Stimulated activated memory B cell treated with anti-CD40 and anti-IgM and Interleukin-4, amounts not matched to agents 10 μg/mL and 1 μg/mL and 100 μg/mL, for 72 hours (primary cell): ENCODE measurements around the gene OR51D1.

Experiments
- ATAC-seq: fragments of 150-1000 bp; cut with Tn5 transposase; 2 replicates; pipeline ENCODE4 v1.10.0; 2021
- H3K27ac Mint-ChIP-seq: one replicate; pipeline ENCODE4 v1.8.0; 2022; ENCODE audit warnings: mild to moderate bottlenecking, mixed read lengths
- H3K27me3 Mint-ChIP-seq: one replicate; pipeline ENCODE4 v1.8.0; 2022; ENCODE audit warnings: mixed read lengths
- H3K36me3 Mint-ChIP-seq: one replicate; pipeline ENCODE4 v1.8.0; 2022; ENCODE audit warnings: mixed read lengths
- H3K4me1 Mint-ChIP-seq: one replicate; pipeline ENCODE4 v1.8.0; 2022; ENCODE audit warnings: mixed read lengths
- H3K4me3 Mint-ChIP-seq: one replicate; pipeline ENCODE4 v1.8.0; 2022; ENCODE audit warnings: mild to moderate bottlenecking, moderate library complexity, mixed read lengths
- H3K9me3 Mint-ChIP-seq: one replicate; pipeline ENCODE4 v1.8.0; 2022; ENCODE audit warnings: mixed read lengths

OR51D1 gene

DNA sequence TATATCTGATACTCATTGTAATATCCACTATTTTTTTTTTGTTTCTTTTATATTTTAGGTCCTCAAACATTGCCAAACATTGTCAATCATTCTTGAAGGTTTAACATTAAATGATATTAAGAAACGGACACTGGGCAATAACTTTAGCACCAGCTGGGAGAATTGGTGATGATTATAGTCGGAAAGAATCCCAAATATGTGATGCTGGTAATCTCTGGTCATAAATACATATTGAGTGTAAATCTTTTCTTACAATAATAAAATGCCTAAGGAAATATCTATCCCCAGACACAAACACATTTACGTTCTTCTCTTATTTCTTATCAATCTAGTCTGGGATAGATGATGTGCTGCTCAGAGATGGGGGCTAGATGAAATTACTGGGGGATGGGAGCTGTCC, 35.2 kb downstream of the OR51D1 start:
- Mint-ChIP-seq H3K9me3 (no peaks in the 10 kb centered on the region), H3K4me3 (no peak overlapping the region), H3K4me1 (no peaks in the 10 kb centered on the region), H3K36me3 (no peaks in the 10 kb centered on the region), H3K27ac (no peak overlapping the region), H3K27me3 (peaks cover 31% of the 10 kb centered on the region)
- no peak for ATAC-seq

DNA sequence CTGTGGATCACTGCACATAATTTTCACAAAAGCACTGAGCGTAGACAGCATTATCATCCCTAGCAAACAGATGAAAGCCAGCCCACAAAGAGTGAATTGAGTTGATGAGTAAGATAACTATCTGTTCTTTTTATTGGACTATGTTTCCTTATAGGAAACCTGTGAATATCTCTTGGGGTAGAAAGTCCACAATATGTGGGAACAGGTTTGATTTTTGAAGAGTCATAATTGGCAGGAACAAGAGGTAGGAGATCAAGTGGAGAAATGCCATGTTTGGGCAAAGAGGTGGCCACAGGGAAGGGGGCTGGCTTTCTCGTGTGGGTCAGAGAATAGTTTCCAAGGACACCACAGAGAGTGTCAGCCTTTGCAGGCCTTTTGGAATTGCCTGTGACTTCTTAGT, 36.5 kb downstream of the OR51D1 start:
- Mint-ChIP-seq H3K27ac (no peak overlapping the region), H3K36me3 (no peaks in the 10 kb centered on the region), H3K9me3 (no peaks in the 10 kb centered on the region), H3K27me3 (peaks cover 31% of the 10 kb centered on the region), H3K4me3 (no peak overlapping the region), H3K4me1 (no peaks in the 10 kb centered on the region)
- ATAC-seq: no peak

DNA sequence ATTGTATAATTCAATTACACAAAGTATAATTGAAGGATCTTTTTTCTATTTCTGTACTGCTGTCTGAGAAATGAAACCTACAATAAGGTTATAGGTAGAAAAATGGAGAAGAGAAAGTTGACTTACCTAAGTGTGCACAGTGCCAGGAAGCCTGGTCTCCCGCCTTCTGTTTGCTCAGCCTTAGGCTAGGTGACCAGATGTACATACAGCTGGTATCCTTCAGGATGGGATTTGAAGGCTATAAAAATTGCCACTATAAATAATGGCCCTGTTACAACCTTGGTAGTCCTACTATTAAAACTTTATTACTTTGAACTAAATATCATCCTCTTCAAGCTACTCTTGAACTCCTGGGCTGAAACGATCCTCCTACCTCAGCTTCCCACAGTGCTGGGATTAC, 40.7 kb downstream of the OR51D1 start:
- Mint-ChIP-seq H3K4me3 (no peak overlapping the region), H3K4me1 (no peaks in the 10 kb centered on the region), H3K27me3 (peaks cover 22% of the 10 kb centered on the region), H3K9me3 (no peaks in the 10 kb centered on the region), H3K27ac (no peak overlapping the region), H3K36me3 (no peaks in the 10 kb centered on the region)
- ATAC-seq: no peak

DNA sequence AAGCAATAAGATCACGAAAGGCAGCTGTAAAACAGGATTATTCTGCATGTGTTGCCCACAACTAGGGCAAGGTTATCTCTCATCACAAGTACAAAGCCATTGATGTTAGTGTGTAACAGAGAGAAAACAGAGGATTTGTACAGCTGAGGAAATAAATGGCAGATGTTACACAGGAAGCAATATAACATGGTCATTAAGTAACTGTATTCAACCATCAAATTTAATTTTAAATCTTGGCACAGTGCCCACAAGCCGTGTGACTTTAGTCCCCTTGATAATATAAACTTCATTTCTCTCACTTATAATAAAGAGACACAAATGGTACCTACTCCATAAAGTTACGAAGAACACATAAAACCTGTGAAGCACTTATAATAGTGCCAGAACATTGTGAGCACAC, 43.1 kb downstream of the OR51D1 start:
- Mint-ChIP-seq H3K27me3 (peaks cover 9% of the 10 kb centered on the region), H3K4me1 (no peaks in the 10 kb centered on the region), H3K27ac (no peak overlapping the region), H3K4me3 (no peak overlapping the region), H3K36me3 (no peaks in the 10 kb centered on the region), H3K9me3 (no peaks in the 10 kb centered on the region)
- ATAC-seq: no peak

DNA sequence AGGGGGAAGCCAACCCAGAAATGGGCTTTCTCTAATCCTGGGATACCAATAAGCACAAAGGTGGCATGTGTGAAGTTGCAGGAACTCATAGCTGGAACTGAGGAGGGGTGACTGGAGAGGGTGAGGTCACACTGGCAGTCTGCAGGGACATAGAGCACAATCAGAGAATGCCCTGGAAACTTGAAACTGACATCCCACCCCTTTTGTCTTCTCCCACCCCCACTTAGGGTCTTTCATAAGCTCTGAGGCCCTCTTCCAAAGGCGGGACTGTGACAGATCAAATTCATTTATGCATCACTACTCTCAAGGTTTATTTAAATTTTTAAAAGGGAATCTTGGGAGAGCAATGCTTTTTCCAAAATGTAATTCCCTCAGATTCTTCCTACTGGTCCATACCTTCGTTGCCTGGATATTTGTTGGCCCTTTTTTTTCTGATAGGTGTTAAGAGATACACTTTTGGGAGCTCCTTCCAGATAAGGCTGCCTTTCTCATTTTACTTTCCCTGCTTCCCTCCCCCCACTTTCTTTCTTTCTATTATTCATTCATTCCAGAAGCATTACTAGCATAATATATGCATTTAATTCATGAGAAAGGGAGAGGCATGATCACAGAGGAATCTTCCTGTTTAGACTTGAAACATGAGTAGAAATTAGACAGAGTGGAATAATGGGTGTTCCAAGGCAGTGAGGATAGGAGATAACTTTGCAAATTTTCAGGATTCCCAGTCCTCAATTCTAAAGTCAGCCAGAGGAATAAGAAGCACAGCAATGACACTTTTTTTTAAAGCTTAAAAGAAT, 45.5 kb downstream of the OR51D1 start:
- H3K4me1 Mint-ChIP-seq: no peaks in the 10 kb centered on the region
- no peaks in the 10 kb centered on the region for H3K27me3 Mint-ChIP-seq
- H3K27ac Mint-ChIP-seq: no peak overlapping the region
- no peak for ATAC-seq
- no peak overlapping the region for H3K4me3 Mint-ChIP-seq
- no peaks in the 10 kb centered on the region for H3K9me3 Mint-ChIP-seq
- H3K36me3 Mint-ChIP-seq: no peaks in the 10 kb centered on the region

DNA sequence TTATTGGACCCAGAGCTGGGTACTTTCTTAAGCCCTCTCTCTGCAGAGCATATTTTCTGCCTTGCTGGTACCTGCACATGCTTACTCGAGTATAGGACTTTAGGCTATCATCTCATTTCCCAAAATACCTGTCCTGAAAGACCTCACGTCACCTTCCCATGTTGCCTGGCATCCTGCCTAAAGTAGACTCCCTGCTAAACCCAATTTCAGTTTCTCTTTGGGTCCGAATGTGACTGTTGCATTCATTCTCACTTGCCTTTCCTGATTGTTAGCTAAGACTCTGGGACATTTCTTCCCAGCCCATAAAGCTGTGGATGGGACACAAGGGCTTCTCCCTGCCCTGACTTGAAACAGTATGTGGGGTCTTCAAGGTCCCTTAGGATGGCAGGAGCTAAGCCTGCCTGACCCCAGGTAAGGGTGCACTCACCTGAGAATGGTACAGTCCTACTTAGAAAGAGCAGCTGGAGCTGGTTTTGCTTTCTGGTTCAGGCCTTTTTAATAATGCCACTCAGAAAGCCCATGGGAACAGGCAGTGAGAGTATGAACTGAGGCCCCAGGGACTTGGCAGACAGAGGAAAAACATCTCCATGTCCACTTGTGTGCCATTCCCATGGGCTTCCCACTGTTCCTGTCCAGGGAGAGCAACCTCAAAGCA, 47.5 kb downstream of the OR51D1 start:
- Mint-ChIP-seq H3K27me3 (no peaks in the 10 kb centered on the region), H3K4me1 (no peaks in the 10 kb centered on the region), H3K27ac (no peak overlapping the region), H3K9me3 (no peaks in the 10 kb centered on the region), H3K4me3 (no peak overlapping the region), H3K36me3 (no peaks in the 10 kb centered on the region)
- no peak for ATAC-seq
